ENCODE data around the gene C2orf72. TPM values are rescaled to one million over a fixed set of nuclear protein-coding genes. Genes with fewer than 3 reads are reported as not detected.

C2orf72 gene
- total RNA-seq, 4 donors from 2014 or later: 0.55 TPM; not detected in 3

DNA sequence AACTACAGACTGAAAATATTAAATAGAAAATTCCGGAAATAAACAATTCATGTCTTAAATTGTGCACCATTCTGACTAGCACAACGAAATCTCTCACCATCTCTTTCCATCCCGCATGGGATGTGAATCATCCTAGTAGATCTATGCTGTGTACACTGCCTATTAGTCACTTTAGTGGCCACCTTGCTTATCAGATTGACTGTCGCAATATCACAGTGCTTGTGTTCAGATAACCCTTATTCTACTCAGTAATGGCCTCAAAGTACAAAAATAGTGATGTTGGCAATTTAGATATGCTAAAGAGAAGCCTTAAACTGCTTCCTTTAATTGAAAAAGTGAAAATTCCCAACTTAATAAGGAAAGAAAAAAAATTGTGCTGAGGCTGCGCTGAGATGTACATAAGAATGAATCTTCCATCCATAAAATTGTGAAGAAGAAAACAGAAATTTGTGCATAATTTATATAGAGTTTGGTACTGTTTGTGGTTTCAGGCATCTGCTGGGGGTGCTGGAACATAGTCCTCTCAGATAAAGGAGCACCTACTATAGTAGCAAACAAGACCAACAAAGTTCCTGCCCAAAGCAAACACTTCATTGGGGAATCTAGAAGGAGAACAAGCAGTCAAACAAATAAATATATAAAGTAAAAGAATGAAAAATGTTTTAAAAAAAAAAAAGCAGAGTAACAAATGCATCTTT is 31.4 kb downstream of the C2orf72 start:
- TF ChIP-seq POLR2A (IDR thresholded peaks at IDR 0.05): no peak
- TF ChIP-seq, protein P1, sequence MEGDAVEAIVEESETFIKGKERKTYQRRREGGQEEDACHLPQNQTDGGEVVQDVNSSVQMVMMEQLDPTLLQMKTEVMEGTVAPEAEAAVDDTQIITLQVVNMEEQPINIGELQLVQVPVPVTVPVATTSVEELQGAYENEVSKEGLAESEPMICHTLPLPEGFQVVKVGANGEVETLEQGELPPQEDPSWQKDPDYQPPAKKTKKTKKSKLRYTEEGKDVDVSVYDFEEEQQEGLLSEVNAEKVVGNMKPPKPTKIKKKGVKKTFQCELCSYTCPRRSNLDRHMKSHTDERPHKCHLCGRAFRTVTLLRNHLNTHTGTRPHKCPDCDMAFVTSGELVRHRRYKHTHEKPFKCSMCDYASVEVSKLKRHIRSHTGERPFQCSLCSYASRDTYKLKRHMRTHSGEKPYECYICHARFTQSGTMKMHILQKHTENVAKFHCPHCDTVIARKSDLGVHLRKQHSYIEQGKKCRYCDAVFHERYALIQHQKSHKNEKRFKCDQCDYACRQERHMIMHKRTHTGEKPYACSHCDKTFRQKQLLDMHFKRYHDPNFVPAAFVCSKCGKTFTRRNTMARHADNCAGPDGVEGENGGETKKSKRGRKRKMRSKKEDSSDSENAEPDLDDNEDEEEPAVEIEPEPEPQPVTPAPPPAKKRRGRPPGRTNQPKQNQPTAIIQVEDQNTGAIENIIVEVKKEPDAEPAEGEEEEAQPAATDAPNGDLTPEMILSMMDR (IDR thresholded peaks at IDR 0.05): no peak
- Histone ChIP-seq H3K27ac (no peak overlapping the region), H3K36me3 (peaks cover 0 to 3% of the 10 kb centered on the region in 2 donors), H3K4me3 (no peak overlapping the region), H3K27me3 (no peaks in the 10 kb centered on the region), H3K4me1 (no peaks in the 10 kb centered on the region), H3K9me3 (no peaks in the 10 kb centered on the region)
- DNase-seq: no peak
- intact Hi-C loops (cut with DNase I; ENCODE audit: low total_unique reads): no loop called here

DNA sequence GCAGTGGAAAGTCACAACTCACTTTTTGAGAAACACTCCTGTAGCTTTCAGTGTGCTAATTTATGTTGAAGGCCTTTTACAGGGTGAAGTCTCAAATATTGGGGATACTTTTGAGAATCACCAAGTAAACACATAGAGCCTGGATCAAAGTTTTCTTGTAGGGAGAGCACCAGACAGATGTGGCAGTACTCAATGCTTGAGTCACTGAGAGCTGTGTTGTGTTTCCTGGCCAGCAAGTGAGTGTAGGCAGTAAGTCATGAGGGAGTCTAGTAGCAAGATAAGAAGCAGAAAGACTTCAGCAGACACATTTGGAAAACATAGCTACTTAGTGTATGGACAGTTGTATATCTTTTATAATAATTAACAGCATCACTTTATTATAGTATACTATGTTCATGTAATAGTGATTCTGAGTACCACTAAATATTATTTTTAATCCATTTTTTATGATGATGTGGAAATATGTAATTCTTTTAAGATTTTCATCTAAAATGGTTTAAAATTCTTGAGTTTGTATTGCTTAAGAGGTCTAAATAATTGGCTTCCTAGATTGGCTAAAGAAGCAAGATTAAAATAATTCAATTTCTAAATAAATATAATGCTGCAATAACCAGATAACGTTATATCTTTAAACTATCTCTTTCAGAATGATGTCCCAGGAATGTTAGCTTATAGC is 32.2 kb downstream of the C2orf72 start:
- Histone ChIP-seq H3K36me3 (peaks cover 0 to 3% of the 10 kb centered on the region in 2 donors), H3K9me3 (no peaks in the 10 kb centered on the region), H3K27ac (no peak overlapping the region), H3K27me3 (no peaks in the 10 kb centered on the region), H3K4me1 (no peaks in the 10 kb centered on the region), H3K4me3 (no peak overlapping the region)
- intact Hi-C loops (cut with DNase I; ENCODE audit: low total_unique reads): no loop called here
- DNase-seq: no peak
- TF ChIP-seq, protein P1 (IDR thresholded peaks at IDR 0.05): no peak
- TF ChIP-seq POLR2A (IDR thresholded peaks at IDR 0.05): no peak

DNA sequence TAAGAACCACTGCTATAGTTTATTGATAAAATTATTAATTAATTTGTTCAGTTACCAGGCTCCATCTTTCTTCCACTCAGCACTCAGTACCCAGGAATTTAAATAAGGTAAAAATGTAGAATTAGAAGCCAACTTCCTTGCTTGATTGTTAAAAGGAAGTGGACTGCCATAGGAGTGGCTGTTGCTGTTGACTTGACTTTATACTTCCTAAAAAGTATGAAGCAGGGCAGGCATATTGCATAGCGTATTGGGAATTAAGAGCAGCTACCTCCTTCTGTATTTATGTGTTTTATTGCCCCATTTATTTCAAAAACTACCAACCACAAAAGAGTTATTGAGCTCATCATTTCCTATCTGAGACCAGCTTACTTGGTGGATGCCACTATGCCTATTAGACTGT is 47.2 kb downstream of the C2orf72 start:
- no peak overlapping the region for H3K27ac ChIP-seq
- H3K4me3 ChIP-seq: no peak overlapping the region
- intact Hi-C loops (cut with DNase I; ENCODE audit: low total_unique reads): no loop called here
- TF ChIP-seq POLR2A (IDR thresholded peaks at IDR 0.05): no peak
- TF ChIP-seq, protein P1 (IDR thresholded peaks at IDR 0.05): no peak
- H3K36me3 ChIP-seq: no peaks in the 10 kb centered on the region
- no peaks in the 10 kb centered on the region for H3K4me1 ChIP-seq
- H3K9me3 ChIP-seq: no peaks in the 10 kb centered on the region
- H3K27me3 ChIP-seq: no peaks in the 10 kb centered on the region
- no peak for DNase-seq

DNA sequence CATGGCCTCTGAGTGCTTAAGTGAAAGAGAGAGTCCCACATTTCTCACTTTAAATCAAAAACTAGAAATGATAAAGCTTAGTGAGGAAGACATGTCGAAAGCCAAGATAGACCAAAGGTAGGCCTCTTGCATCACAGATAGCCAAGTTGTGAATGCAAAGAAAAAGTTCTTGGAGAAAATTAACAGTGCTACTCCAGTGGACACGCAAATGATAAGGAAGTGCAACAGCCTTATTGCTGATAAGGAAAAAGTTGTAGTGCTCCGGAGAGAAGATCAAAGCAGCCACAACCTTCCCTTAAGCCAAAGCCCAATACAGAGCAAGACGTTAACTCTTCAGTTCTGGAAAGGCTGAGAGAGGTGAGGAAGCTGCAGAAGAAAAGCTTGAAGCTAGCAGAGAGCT is 51.4 kb downstream of the C2orf72 start:
- intact Hi-C loops (cut with DNase I; ENCODE audit: low total_unique reads): no loop called here
- Histone ChIP-seq H3K27ac (no peak overlapping the region), H3K4me3 (no peak overlapping the region), H3K36me3 (no peaks in the 10 kb centered on the region), H3K4me1 (no peaks in the 10 kb centered on the region), H3K27me3 (no peaks in the 10 kb centered on the region), H3K9me3 (no peaks in the 10 kb centered on the region)
- no peak for DNase-seq
- TF ChIP-seq POLR2A (IDR thresholded peaks at IDR 0.05): no peak
- TF ChIP-seq, protein P1 (IDR thresholded peaks at IDR 0.05): no peak

DNA sequence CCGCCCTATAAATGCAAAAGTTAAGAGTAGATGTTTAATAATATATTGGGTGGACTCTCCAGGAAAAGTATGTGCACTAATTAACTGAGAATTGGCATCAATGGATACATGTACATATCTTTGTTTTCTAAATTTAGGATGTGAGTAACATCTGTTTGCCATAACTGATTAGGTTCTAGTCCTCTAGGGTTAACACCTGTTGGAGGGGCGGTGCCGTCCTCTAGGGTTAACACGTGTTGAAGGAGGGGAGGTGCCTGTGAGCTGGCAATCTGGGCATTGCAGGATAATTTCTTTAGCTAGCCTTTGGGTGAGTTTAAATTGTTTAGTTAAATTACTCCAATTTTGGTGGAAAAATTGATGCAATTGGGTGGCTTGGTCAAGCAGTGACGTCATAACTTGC is 56.6 kb downstream of the C2orf72 start:
- no peak for TF ChIP-seq POLR2A (IDR thresholded peaks at IDR 0.05)
- TF ChIP-seq, protein P1 (IDR thresholded peaks at IDR 0.05): no peak
- no peak overlapping the region for H3K27ac ChIP-seq
- H3K27me3 ChIP-seq: no peaks in the 10 kb centered on the region
- intact Hi-C loops (cut with DNase I; ENCODE audit: low total_unique reads): loop anchor here (10.0 kb wide), 1 partner anchor 321 kb away; no protein-coding TSS in a partner anchor
- H3K36me3 ChIP-seq: no peaks in the 10 kb centered on the region
- no peaks in the 10 kb centered on the region for H3K9me3 ChIP-seq
- H3K4me1 ChIP-seq: no peaks in the 10 kb centered on the region
- no peak for DNase-seq
- H3K4me3 ChIP-seq: no peak overlapping the region

All from uterus (tissue), 4 donors.